UCSD-AML1 (cell line): ENCODE measurements around the gene STXBP2.

Source experiments
- DNase-seq: peaks from one replicate; lab custom pipeline; 2025; ENCODE audit not compliant: unreplicated experiment; lab: John Stamatoyannopoulos, UW

Gene STXBP2

DNA sequence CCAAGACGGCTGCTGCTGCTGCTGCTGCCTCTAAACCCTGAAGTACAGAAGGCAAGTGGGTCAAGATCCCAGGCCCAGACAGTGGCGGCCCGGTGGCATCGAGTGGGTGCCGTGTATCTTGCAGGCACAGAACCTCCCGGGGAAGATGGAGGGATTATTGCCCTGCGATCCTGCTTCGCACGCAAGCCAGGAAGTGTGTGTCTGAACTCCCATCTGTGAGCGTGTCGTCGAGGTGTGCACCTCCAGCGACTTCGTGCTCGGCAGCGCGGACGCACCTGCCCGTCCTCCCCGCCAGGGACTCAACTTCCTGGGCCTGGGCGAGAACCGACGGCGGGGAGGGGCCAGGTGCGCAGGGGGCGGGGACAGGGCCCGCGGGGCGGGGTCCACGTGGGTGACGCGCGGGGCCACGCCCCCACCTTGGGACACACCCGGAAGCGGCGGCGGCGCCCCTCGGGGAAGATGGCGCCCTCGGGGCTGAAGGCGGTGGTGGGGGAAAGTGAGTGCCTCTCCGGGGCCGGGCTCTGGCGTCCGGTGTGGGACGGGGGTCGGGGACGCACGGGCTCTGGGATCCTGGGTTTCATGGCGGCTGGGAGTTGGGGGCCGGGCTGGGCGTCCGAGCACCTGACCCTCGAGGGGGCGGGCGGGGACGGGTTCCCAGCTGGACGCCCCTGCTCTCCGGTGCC lies at the start of gene STXBP2:
Gene STXBP2, plus strand, starts transcription at position 420 of the 683 bp plus-strand sequence. Its CDS starts 40 bp downstream, at position 460.
- peak; percentile 87 for DNase-seq

DNA sequence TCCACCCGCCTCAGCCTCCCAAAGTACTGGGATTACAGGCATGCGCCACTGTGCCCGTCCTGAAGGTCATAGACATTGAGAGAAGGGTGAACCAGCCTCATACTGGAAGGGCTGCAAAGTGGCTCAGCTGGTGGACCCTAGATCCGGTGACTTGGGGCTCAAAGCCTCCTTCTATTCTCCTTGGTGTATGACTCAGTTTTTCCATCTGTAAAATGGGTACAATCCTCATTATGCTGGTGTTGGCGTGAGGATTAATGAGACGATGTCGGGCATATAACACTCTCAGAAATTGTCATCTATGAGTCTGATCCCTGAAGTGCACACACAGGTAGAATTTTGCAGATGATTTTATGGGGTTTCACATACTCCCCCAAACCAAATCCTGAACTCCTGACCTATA lies 47.1 kb upstream of the STXBP2 start:
- DNase-seq = no peak

DNA sequence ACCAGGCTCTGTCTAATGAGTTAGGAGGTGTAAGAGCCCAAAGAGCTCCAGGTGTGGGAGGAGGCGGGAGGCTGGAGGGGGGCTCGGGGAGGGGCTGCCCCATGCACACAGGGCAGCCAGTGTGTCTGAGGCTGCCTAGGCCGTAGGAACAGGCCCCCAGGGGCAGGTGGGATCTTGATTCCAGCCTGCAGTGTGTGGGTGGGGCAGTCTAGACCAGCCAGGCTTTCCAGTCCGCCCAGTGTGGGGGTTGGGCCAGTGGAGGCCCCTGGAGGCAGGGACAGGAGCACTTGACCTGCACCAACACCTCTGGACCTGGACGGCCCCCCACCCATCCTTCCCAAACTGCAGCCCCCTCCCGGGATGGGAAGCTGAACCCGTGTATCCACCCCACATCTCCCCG lies 46.7 kb upstream of the STXBP2 start:
- no peak for DNase-seq

DNA sequence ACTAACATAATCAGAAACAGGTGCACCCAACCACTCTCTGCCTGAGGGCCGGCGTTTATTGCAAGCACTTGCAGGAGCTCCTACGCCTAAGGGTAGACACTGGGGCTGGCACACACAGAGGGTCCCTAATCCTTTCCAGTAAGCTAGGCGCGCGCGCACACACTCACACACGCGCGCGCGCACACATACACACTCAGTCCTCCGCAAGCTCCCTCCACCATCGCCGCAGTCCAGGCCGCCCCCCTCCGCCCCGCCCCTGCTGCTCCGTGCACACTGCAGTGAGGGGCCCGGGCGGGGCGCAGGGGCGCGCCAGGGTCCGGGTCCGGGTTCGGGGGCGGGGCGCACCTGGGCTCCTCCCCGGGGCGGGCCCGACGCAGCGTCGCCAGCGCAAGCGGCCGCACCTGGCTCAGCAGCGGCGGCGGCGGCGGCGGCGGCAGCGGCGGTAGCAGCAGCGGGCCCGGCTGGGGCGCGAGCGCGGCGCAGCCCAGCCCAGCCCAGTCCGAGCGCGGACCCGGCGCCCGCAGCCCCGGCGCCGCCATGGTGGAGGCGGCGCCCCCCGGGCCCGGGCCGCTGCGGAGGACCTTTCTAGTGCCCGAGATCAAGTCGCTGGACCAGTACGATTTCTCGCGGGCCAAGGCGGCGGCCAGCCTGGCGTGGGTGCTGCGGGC lies 41.3 kb upstream of the STXBP2 start, which contains the start of gene CAMSAP3:
Gene CAMSAP3, plus strand, starts transcription at position 398 of the 668 bp plus-strand sequence. Its CDS starts 140 bp downstream, at position 538.
- DNase-seq = no peak

DNA sequence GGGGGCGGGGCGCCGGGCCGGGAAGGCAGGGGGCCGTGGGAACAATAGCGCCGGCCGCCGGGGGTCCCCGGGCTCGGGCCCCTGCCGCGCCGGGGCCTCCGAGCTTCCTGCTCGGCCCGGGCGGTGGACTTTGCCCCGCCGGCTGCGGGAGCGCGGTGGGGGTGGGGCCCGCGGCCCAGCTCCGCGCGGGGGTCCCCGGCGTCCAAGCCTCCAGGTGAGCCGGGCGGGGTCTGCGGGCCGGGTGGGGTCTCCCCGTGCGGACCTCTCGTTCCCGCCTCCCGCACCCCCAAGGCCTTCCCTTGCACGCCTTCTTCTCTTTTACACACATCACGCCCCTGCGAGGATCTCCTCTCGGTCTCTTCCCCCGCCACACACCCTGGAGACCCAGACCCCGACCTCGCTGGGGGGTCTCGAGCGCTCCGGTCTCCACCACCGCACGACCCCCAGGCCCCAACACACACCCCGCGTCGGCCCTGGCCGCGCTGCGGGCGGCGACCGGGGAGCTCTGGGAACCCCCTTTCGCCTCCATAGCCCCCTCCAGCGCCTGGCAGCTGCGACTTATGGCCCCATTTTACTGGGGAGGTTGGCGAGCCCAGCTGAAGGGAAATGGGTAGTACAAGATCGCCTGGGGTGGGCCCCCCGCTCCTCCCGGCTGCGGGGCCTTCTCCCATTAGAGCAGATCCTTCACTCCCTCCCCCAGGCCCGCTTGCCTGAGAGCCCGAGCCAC lies 40.5 kb upstream of the STXBP2 start:
- no peak for DNase-seq

DNA sequence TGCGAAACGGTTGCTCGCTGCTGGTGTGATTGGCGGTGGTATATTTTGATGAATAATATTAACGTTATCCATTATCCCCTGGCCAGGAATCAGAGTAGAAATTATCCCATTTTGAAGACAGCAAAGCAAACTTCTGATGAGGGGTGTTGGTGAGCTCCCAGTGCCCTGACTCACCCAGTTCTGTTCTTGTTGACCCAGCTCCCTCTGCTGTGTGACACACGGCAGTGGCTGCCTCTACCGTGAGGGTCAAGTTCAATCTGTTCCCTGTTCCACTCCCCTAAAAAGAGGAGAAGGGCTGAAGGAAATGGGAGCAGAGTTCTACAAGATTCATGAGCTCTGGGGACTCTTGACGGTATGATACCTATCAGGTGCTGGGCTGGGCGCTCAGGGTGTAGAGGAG lies 39.2 kb upstream of the STXBP2 start:
- no peak for DNase-seq

DNA sequence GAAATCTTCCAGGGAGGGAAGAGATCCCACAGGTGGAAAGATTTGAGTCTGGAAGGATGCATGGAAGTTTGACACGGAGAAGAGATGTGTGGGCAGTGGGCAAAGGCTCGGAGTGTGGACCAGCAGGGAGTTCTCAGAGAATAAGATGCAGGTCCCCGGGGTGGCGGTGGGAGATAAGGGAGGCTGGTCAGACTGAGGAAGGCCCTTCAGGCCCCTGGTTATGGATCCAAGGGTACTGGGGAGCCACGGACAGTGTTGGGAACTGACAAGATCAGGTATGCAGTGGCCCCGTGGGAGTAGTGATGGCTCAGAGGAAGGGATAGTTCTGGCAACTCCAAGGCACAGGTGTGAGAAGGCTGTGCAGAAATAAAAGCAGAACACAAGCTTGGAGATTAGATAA lies 38.7 kb upstream of the STXBP2 start:
- no peak for DNase-seq

DNA sequence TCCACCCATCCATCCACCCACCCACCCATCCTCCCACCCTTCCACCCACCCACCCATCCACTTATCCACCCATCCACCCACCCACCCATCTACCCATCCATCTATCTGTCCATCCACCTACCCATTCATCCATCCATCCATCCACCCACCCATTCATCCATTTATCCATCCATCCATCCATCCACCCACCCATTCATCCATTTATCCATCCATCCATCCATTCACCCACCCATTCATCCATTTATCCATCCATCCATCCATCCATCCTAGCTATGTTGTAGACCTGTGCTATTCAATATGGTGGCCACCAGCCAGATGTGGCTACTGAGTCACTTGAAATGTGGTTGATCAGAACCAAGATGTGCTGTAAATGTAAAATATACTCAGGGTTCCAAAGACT lies 36.2 kb upstream of the STXBP2 start:
- no peak for DNase-seq

DNA sequence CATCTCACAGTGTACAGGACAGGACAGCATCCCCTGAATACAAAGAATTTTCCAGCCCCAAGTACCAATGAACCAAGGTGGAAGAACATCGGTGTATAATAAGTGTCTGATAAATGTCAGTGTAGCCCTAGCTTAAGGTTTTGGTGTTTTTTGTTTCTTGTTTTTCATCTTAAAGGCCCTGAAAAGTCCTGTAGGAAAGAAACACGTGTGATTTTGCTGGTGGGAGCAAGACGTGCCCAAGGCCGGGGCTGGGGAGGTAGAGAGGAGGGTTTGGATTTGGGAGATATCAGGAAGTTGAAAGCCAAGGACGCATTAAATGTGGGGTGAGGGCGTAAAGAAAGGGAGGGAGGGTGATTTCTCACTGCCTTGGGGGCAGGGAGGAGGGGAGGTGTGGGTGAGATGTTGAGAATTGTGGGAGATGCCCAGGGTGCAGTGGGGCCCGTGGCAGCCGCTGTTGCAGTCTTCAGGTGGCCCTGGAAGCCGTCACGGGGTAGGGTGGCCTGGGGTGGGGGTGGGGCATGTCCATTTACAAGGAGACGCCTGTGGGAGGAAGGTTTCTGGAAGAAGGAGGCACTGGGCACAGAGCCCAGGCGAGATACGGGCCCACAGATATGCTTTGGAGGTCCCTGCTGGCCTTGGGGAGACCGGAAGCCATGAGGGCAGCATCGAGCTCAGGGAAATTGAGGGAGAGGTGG lies 34.5 kb upstream of the STXBP2 start:
- DNase-seq = no peak

DNA sequence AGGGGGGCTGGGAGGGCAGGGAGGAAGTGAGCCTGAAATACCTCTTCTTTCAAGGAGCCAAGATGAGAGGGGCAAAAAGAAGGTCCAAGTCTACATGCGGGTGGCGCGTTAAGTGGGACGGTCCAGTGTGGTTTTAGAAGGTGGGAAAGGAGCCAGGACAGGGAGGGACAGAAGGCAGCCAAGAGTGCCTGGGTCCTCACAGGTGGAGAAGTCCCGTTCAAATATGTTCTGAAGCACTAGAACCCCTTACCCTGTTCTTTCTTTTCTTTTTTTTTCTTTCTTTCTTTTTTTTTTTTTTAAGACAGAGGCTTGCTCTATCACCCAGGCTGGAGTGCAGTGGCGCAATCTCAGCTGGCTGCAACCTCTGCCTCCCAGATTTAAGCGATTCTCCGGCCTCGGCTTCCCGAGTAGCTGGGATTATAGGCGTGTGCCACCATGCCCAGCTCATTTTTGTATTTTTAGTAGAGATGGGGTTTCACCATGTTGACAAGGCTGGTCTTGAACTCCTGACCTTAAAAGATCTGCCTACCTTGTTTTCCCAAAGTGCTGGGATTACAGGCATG lies 33.9 kb upstream of the STXBP2 start:
- DNase-seq = no peak

DNA sequence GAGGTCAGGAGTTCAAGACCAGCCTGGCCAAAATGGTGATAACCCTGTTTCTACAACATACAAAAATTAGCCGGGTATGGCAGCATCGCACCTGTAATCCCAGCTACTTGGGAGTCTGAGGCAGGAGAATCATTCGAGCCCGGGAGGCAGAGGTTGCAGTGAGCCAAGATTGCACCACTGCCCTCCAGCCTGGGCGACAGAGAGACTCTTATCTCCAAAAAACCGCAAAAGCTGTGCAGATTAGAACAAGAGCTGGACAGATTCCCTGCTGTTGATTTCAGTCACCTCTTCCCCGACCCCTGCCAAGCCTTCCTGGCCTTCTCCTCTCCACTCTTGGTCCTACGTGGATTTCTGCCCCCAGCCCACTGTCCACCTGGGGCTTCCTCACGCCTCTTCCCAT lies 33.0 kb upstream of the STXBP2 start:
- no peak for DNase-seq

DNA sequence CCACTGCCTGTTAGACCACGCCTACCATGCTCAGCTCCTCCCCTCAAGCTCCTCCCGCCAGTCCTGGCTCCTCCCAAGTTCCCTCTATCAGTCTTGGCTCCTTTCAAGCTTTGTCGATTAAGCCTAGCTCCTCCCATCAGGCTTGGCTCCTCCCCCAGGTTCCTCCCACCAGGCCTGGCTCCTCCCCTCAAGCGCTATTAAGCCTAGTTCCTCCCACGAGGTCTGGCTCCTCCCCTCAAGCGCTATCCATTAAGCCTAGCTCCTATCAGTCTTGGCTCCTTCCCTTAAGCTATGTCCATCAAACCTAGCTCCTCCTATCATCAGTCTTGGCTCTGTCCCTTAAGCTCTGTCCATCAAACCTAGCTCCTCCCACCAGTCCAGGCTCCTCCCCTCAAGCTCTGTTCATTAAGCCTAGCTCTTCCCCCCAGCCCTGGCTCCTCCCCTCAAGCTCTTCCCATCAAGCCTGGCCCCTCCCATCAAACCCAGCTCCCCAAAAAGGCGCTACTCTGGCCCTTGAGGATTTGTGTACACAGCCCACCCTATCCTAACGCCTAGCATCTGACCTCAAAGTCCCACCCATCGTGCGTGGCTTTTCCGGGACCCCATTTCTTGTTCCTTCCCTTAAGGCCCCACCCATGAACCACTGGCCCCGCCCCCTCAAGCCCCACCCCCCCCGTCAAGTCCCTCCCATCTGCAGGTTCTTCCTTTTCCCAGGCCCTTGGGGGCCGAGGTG lies 31.3 kb upstream of the STXBP2 start:
- peak; percentile 26 for DNase-seq

DNA sequence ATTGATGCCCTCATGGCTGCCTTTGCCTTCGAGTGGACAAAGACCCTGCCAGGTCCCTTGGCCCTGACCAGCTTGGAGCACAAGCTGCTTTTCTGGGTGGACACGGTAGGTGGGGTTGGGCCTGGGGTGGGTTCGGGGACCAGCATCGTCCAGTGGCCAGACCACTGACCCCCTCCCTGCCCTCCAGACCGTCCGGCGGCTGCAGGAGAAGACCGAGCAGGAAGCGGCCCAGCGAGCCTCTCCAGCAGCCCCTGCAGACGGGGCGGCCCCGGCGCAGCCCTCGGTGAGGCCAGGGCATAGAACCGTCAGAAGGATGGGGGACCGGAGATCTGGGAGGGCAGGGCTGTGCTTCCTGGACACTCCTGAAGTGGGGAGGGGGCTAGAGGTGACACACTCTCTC lies 30.6 kb upstream of the STXBP2 start:
- no peak for DNase-seq

DNA sequence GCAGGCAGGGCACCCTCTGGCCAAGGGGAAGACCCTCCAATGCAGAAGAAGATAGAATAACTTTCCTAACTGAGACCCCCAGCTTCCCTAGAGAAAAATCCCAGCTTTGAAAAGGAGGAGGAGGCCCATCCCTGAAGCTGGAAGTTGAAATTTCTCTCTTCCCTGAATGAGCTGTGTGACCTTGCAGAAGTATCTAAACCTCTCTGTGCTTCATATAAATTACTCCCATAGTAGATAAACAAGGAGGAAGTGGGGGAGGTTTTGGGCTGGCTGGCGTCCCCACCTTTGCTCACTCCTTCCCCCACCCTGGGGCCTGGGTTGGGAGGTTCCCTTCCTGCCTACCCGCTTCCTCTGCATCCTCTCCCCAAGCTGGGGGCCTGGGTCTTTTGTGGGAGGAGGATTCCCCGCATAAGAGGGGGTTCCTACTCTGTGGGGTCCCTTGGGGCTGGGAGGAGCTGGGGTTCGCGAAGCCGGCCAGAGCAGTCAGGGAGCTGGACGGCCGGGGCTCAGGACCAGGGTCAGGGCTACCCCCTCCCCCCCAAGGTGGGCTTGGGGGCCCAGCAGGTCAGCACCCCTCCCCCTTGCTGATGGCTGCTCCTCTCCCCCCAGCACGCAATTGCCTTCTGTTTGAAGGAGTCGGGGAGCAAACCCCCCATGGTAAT lies 29.6 kb upstream of the STXBP2 start:
- no peak for DNase-seq

DNA sequence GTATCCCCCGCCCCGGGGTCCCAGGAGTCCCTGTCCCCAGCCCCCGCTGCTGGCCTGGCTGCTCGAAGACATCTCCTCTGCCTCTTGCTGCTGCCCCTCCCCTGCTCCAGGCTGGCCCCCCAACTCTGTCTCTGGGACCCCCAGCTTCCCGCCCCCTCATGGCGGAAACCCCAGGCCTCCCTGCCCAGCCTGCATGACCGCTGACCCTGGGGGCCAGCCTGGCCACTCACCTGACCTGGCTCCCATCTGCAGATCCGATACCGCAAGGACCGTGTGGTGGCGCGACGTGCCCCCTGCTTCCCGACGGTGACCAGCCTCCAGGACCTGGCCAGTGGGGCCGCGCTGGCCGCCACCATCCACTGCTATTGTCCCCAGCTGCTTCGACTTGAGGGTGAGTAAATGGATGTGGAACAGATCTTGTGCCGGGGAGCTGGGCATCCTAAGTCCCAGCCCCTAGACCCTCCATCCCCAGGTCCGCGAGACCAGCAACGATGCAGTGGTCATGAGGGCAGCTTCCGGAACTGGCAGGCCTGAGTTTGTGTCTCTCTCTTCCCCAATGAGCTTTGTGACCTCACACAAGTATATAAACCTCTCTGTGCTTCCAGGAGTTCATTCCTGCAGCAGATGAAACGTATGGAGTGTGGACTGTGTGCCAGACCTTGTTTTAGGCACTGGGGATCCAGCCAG lies 28.9 kb upstream of the STXBP2 start:
- no peak for DNase-seq

DNA sequence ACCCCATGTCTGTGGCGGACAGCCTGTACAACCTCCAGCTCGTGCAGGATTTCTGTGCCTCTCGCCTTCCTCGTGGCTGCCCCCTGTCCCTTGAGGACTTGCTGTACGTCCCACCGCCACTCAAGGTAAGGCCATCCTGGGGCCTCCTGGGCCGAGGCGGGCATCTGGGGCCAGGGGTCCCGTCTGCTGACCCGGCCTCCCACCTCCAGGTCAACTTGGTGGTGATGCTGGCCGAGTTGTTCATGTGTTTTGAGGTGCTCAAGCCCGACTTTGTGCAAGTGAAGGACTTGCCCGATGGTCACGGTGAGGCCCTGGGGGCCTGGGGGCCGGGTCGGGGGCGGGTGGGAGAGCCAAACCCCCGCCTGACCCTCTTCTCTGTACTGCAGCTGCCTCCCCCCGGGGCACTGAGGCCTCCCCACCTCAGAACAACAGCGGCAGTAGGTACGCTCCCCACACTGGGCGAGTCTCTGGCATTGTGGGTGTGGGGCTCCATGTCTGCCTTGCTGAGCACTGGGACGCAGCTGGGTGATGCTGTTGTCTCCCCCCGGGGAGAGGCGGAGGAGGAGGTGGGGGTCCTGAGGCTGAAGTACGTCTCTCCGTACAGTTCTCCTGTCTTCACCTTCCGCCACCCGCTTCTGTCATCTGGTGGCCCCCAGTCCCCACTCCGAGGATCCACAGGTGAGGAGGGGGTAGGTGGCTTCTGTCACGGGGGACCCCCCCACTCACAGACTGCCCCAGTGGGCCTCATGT lies 26.2 kb upstream of the STXBP2 start:
- DNase-seq = no peak

DNA sequence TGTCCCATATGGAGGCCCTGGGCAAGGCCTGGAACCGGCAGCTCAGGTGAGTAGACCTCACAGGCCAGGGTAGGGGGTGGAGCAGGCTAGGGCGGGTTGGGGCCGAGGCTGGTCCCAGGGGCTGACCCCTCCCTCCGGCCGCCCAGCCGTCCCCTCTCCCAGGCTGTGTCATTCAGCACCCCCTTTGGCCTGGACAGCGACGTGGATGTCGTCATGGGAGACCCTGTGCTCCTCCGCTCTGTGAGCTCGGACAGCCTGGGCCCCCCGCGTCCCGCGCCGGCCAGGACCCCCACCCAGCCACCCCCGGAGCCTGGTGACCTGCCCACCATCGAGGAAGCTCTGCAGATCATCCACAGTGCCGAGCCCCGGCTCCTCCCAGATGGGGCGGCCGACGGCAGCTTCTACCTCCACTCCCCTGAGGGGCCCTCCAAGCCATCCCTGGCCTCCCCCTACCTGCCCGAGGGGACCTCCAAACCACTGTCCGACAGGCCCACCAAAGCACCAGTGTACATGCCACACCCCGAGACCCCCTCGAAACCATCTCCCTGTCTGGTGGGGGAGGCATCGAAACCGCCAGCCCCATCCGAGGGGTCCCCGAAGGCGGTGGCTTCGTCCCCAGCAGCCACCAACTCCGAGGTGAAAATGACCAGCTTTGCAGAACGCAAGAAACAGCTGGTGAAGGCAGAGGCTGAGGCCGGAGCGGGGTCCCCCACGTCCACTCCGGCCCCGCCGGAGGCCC lies 25.2 kb upstream of the STXBP2 start:
- DNase-seq = no peak
